Panc1 (cell line): ENCODE results near the gene FLRT3.

Source experiments
- CTCF ChIP-seq: fragments of 450-650 bp; IDR thresholded peaks from 2 replicates; pipeline ENCODE4 v1.5.1; 2017; ENCODE audit warnings: mild to moderate bottlenecking
- POLR2AphosphoS5 ChIP-seq: IDR thresholded peaks from 2 replicates; pipeline ENCODE4 v1.6.1; 2012; ENCODE audit warnings: mild to moderate bottlenecking, low read depth, low read length, moderate library complexity
- REST ChIP-seq, 2 experiments: IDR thresholded peaks; 2 replicates each; pipeline ENCODE4 v1.6.1; 2011 to 2012; ENCODE audit warnings: low read depth in 2 of 2, control low read depth in 1 of 2, low read length in 1 of 2, mild to moderate bottlenecking in 1 of 2, moderate library complexity in 1 of 2; ENCODE audit not compliant: insufficient read depth in 1 of 2
- TCF7L2 ChIP-seq: IDR thresholded peaks from 2 replicates; pipeline ENCODE4 v1.6.1; 2011; ENCODE audit warnings: mild to moderate bottlenecking, low read depth, low read length, inconsistent platforms

GRCh38 chr20:14386726-14387125 is 49.3 kb upstream of the FLRT3 start:
- TF ChIP-seq POLR2AphosphoS5 (no peak), CTCF (no peak), TCF7L2 (no peak), REST (IDR thresholded peaks at IDR 0.05; ENCODE audit: insufficient read depth in 1 of 2, low read depth in 2 of 2, low read length in 1 of 2) (no peak)
